Measurements from ENCODE around the gene EPHA5. TPM values are rescaled to one million over a fixed set of nuclear protein-coding genes. Genes with fewer than 3 reads are reported as not detected.

The EPHA5 gene
- 0.32 and 0.43 TPM in 2 replicates for total RNA-seq

DNA sequence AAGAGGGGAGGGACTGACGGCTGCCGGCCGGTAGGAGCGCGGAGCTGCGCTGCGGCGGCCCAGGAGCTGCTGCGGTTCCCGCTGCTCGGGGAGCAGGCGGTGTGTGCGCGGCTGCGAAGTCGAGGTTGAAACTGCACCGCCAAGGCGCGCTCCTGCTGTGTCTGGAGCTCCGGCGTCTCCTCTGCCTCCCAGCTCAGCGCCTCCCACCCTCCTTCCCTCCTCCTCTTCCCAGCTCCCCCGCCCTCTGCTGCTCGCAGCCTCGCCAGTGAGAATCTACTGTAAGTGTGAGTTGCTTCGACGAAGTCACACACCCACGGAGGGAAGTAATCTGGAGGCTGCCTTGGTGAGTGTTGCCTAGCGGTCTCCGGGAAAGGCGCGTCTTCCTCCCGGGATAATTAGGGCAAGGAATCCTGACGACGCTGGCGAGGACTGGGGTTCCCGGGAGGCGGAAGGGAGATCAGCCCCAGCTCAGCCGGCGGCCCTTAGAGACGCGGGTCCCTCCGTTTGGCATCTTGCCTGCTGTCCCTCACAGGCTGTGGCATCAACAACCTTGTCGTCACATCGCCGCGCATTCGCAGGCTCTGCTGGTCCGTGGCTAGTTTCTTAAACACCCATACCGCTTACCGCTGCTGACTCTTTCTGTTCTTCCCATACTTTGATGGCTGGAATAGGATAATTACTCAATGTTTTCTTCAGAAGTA is at the start of gene EPHA5:
Gene EPHA5 (minus strand): TSS at position 159 of the 701 bp plus-strand sequence. CDS start 747 bp downstream, outside the sequence.
- TF ChIP-seq, protein P1, sequence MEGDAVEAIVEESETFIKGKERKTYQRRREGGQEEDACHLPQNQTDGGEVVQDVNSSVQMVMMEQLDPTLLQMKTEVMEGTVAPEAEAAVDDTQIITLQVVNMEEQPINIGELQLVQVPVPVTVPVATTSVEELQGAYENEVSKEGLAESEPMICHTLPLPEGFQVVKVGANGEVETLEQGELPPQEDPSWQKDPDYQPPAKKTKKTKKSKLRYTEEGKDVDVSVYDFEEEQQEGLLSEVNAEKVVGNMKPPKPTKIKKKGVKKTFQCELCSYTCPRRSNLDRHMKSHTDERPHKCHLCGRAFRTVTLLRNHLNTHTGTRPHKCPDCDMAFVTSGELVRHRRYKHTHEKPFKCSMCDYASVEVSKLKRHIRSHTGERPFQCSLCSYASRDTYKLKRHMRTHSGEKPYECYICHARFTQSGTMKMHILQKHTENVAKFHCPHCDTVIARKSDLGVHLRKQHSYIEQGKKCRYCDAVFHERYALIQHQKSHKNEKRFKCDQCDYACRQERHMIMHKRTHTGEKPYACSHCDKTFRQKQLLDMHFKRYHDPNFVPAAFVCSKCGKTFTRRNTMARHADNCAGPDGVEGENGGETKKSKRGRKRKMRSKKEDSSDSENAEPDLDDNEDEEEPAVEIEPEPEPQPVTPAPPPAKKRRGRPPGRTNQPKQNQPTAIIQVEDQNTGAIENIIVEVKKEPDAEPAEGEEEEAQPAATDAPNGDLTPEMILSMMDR (IDR thresholded peaks at IDR 0.05; ENCODE audit: insufficient read depth, low read depth, low read length) = peak; percentile 15
- DNase-seq (ENCODE audit: low read depth) = peak; percentile 63
- H3K4me3 ChIP-seq (ENCODE audit: low read depth, low read length) = peak within 1 kb of the TSS; percentile 45

DNA sequence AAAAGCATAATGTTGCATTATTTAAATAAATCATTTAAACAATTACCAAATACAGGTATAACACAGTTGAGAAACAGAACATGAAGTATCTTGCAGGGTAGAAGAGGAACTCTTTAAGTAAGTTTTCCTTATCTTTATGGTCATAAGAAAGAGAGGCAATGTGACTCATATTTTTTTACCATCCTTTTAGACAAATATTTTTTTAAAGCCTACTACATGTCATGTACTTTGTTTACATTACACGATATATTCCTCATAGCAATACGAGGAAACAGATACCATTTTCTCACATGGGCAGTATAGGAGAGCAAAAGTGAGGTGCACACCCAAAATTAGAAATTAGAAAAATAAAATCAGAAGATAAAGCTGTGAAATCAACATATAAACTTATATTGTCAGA is 49.3 kb upstream of the EPHA5 start:
- H3K4me3 ChIP-seq (ENCODE audit: low read depth, low read length) = no peak overlapping the region
- DNase-seq (ENCODE audit: low read depth) = peak; percentile 25
- TF ChIP-seq, protein P1 (IDR thresholded peaks at IDR 0.05; ENCODE audit: insufficient read depth, low read depth, low read length) = no peak

DNA sequence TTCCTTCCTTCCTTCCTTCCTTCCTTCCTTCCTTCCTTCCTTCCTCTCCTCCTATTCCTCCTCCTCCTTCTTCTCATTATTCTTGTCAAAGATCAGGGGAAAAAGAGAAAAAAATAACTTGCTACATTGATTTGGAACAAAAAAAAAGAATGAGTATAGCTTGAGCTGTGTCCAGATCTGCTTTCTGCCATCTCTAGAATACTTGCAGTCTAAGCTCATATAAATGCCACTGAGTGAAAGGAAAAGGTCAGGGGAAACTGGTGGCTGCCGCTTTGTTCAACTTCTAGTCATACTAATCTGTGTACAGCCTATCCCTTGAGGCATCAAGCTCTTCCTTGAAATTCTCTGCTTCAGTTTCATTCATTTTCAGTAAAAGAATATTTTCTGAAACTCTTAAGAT is 28.3 kb upstream of the EPHA5 start:
- TF ChIP-seq, protein P1 (IDR thresholded peaks at IDR 0.05; ENCODE audit: insufficient read depth, low read depth, low read length) = no peak
- H3K4me3 ChIP-seq (ENCODE audit: low read depth, low read length) = no peak overlapping the region
- DNase-seq (ENCODE audit: low read depth) = no peak

DNA sequence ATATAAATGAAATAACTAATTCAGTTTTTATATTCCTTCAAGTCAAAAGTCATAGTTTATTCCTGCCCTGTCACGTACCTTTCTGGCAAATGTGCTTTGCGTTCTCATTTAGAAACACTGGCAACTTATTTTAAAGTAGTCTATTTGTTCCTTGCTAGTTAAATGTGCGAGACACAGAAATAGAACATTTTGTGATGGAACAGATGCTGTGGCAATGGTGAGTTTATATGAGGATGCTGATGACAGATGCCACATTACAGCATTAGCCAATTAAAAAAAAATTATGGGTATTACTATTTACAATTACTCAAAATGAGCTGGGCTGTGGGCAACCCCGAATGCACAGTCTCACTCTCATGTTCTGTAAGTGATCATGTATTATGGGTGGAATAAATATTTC is 26.1 kb upstream of the EPHA5 start:
- DNase-seq (ENCODE audit: low read depth) = no peak
- TF ChIP-seq, protein P1 (IDR thresholded peaks at IDR 0.05; ENCODE audit: insufficient read depth, low read depth, low read length) = no peak
- H3K4me3 ChIP-seq (ENCODE audit: low read depth, low read length) = no peak overlapping the region

DNA sequence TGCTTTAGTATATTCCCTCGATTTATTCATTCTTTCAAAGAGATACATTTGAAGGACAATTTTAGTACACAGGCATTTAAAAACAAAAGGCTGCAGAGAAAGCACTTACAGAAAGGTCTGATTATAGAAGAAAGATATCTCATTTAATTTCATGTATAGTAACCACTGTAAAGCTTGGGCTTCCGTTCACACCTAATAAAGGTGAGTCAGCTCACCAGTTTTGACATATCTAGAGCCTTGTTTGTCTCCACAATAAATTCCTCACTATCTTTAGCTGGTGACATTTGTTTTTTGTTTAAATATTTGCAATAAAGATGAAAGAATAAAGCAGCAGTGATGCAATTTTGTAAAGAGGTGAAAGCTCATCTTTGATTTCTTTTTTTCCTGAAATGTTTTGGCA is 1.1 kb upstream of the EPHA5 start:
- TF ChIP-seq, protein P1 (IDR thresholded peaks at IDR 0.05; ENCODE audit: insufficient read depth, low read depth, low read length) = no peak
- DNase-seq (ENCODE audit: low read depth) = no peak
- no peak overlapping the region for H3K4me3 ChIP-seq (ENCODE audit: low read depth, low read length)

DNA sequence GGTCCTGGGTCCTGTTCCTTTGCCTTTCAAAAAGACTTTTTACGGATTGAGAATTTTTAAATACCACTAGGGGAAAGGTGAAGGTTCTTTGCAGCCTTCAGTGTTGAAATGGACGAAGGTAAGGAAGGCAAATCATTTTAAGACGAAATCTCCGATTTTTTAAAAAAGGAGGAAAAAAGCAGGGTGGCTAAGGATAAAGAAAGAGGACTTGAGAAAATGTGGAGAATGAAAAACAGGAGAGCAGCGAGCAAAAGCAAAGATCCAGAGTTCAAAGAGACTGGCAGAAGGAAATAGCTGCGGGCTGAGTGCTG is 314 bp downstream of the EPHA5 start:
- TF ChIP-seq, protein P1 (IDR thresholded peaks at IDR 0.05; ENCODE audit: insufficient read depth, low read depth, low read length) = no peak
- no peak for DNase-seq (ENCODE audit: low read depth)
- peak overlapping the region; percentile 45 for H3K4me3 ChIP-seq (ENCODE audit: low read depth, low read length)
